Liver (tissue), 9 donors: ENCODE results near the gene ATG5. TPM values are rescaled to one million over a fixed set of nuclear protein-coding genes. Genes with fewer than 3 reads are reported as not detected.

Experiments
- DNase-seq: peaks from one replicate; pipeline ENCODE4 v3.0.0-alpha.2; 2017; ENCODE audit warnings: low spot score
- H3K27ac ChIP-seq, 2 donors: one replicate each; pipeline ENCODE4 v1.7.0; 2013; ENCODE audit warnings: inconsistent platforms in 2 of 2, low read length in 2 of 2, control low read depth in 1 of 2, low read depth in 1 of 2, mild to moderate bottlenecking in 1 of 2
- H3K27me3 ChIP-seq, 4 donors: one replicate each; pipeline versions ENCODE4 v1.6.1 to v1.7.0; 2013; ENCODE audit warnings: low read length in 3 of 4, inconsistent platforms in 1 of 4, mild to moderate bottlenecking in 1 of 4, moderate library complexity in 1 of 4; ENCODE audit not compliant: control insufficient read depth in 4 of 4, insufficient read depth in 4 of 4
- H3K36me3 ChIP-seq, 4 donors: one replicate each; pipeline versions ENCODE4 v1.6.1 to v1.7.0; 2013; ENCODE audit warnings: low read length in 3 of 4, mild to moderate bottlenecking in 3 of 4, low read depth in 1 of 4, moderate library complexity in 1 of 4; ENCODE audit not compliant: control insufficient read depth in 4 of 4, insufficient read depth in 3 of 4
- H3K4me1 ChIP-seq, 4 donors: one replicate each; pipeline versions ENCODE4 v1.6.1 to v1.7.0; 2013; ENCODE audit warnings: low read length in 3 of 4, mild to moderate bottlenecking in 3 of 4, moderate library complexity in 1 of 4; ENCODE audit not compliant: control insufficient read depth in 4 of 4, insufficient read depth in 4 of 4
- H3K4me3 ChIP-seq, 3 donors: one replicate each; pipeline versions ENCODE4 v1.6.1 to v1.7.0; 2013; ENCODE audit warnings: low read length in 3 of 3, control low read depth in 1 of 3, low read depth in 1 of 3, mild to moderate bottlenecking in 1 of 3
- H3K9ac ChIP-seq, 2 donors: one replicate each; pipeline ENCODE4 v1.7.0; 2013; ENCODE audit warnings: low read length in 2 of 2, mild to moderate bottlenecking in 2 of 2, moderate library complexity in 2 of 2, control low read depth in 1 of 2, low read depth in 1 of 2
- H3K9me3 ChIP-seq, 4 donors: one replicate each; pipeline versions ENCODE4 v1.6.1 to v1.7.0; 2013; ENCODE audit warnings: low read length in 3 of 4; ENCODE audit not compliant: control insufficient read depth in 4 of 4
- ATF3 ChIP-seq: IDR thresholded peaks from 2 replicates; pipeline ENCODE4 v1.6.1; 2016; ENCODE audit warnings: antibody characterized with exemption
- CTCF ChIP-seq: fragments of 150-350 bp; IDR thresholded peaks from 2 replicates; pipeline ENCODE4 v1.5.1; 2017; ENCODE audit warnings: improper control_type of control experiment, low read depth, low read length; ENCODE audit not compliant: missing input control
- EGR1 ChIP-seq, 2 donors: IDR thresholded peaks; 2 replicates each; pipeline ENCODE4 v1.6.1; 2016 to 2018; ENCODE audit warnings: antibody characterized with exemption in 2 of 2, low read depth in 2 of 2
- FOXA1 ChIP-seq: IDR thresholded peaks from 2 replicates; pipeline ENCODE4 v1.6.1; 2016; ENCODE audit warnings: antibody characterized with exemption
- FOXA2 ChIP-seq: IDR thresholded peaks from 2 replicates; pipeline ENCODE4 v1.6.1; 2016; ENCODE audit warnings: antibody characterized with exemption
- GABPA ChIP-seq, 2 donors: IDR thresholded peaks in 1 of 2; conservative IDR thresholded peaks in 1 of 2; 2 replicates each; pipeline ENCODE4 v1.6.1; 2016; ENCODE audit warnings: antibody characterized with exemption in 2 of 2, mild to moderate bottlenecking in 1 of 2, moderate library complexity in 1 of 2
- HNF4A ChIP-seq, 2 donors: conservative IDR thresholded peaks; 2 replicates each; pipeline ENCODE4 v1.6.1; 2016; ENCODE audit warnings: antibody characterized with exemption in 2 of 2, mild to moderate bottlenecking in 2 of 2
- HNF4G ChIP-seq: IDR thresholded peaks from 2 replicates; pipeline ENCODE4 v1.6.1; 2016; ENCODE audit warnings: antibody characterized with exemption
- JUND ChIP-seq, 2 donors: IDR thresholded peaks; 2 replicates each; pipeline ENCODE4 v1.6.1; 2016; ENCODE audit warnings: antibody characterized with exemption in 2 of 2
- MAX ChIP-seq: IDR thresholded peaks from 2 replicates; pipeline ENCODE4 v1.6.1; 2016; ENCODE audit warnings: antibody characterized with exemption
- NR2F2 ChIP-seq: IDR thresholded peaks from 2 replicates; pipeline ENCODE4 v1.6.1; 2016; ENCODE audit warnings: antibody characterized with exemption
- RAD21 ChIP-seq, 2 donors: IDR thresholded peaks; 2 replicates each; pipeline ENCODE4 v1.6.1; 2016; ENCODE audit warnings: antibody characterized with exemption in 2 of 2, mild to moderate bottlenecking in 2 of 2
- RXRA ChIP-seq, 2 donors: IDR thresholded peaks; 2 replicates each; pipeline ENCODE4 v1.6.1; 2017 to 2018; ENCODE audit warnings: antibody characterized with exemption in 2 of 2, mild to moderate bottlenecking in 1 of 2
- SP1 ChIP-seq: IDR thresholded peaks from 2 replicates; pipeline ENCODE4 v1.6.1; 2018; ENCODE audit warnings: antibody characterized with exemption, mild to moderate bottlenecking
- TAF1 ChIP-seq: conservative IDR thresholded peaks from 2 replicates; pipeline ENCODE4 v1.6.1; 2016; ENCODE audit warnings: antibody characterized with exemption, mild to moderate bottlenecking
- YY1 ChIP-seq: IDR thresholded peaks from 2 replicates; pipeline ENCODE4 v1.6.1; 2016; ENCODE audit warnings: antibody characterized with exemption, mild to moderate bottlenecking
- ZBTB33 ChIP-seq: IDR thresholded peaks from 2 replicates; pipeline ENCODE4 v1.6.1; 2016; ENCODE audit warnings: antibody characterized with exemption
- WGBS: extraction: QIAGEN DNeasy Blood & Tissue Kit; methylation state at CpG from one replicate; pipeline ENCODE4 v1.1.7; 2013; 5-methylcytosine and 5-hydroxymethylcytosine counted together
- polyA plus RNA-seq, 2 donors: library from polyadenylated mRNA; stranded (reverse) in 1 of 2; unstranded in 1 of 2; fragments of 200-250 nt in 1 of 2; fragments of >200 nt in 1 of 2; fragmentation: Nextera tagmentation in 1 of 2; extraction: Ambion mirVana in 1 of 2; gene quantifications; one replicate each; pipeline versions ENCODE4 v1.2.1 to v1.2.3, GENCODE V29; 2013 to 2015
- total RNA-seq, 2 donors: library from RNA; depleted of rRNA; stranded (reverse); fragments of >200 nt; gene quantifications; one replicate each; pipeline ENCODE4 v1.2.3, GENCODE V29; 2014
- donor health status: healthy.
- donor health status: healthy.
- donor health status: healthy.
- donor health status: healthy.
- donor health status: healthy.

The ATG5 gene
- total and polyA plus RNA-seq, 4 donors = 10.0 to 25.7 (median 19.7) TPM

GRCh38 chr6:106243261-106243660 is 82.3 kb downstream of the ATG5 start:
- H3K4me1 ChIP-seq = peaks cover 0 to 5% (median 0%) of the 10 kb centered on the region in 4 donors
- H3K27me3 ChIP-seq = no peaks in the 10 kb centered on the region
- H3K4me3 ChIP-seq = no peak overlapping the region
- H3K27ac ChIP-seq = no peak overlapping the region
- peaks cover 0 to 5% (median 1%) of the 10 kb centered on the region in 4 donors for H3K36me3 ChIP-seq
- no peak for DNase-seq
- no peaks in the 10 kb centered on the region for H3K9me3 ChIP-seq
- H3K9ac ChIP-seq = no peak overlapping the region
- WGBS = 96% methylated on average over 4 of the region's 4 CpGs
- no peak for TF ChIP-seq TAF1
- TF ChIP-seq NR2F2 = no peak
- TF ChIP-seq EGR1 (IDR thresholded peaks at IDR 0.05; ENCODE audit: low read depth in 2 of 2) = no peak
- TF ChIP-seq SP1 = no peak
- TF ChIP-seq JUND (IDR thresholded peaks at IDR 0.05) = no peak
- no peak for TF ChIP-seq ZBTB33
- TF ChIP-seq GABPA (IDR thresholded peaks at IDR 0.05 in 1 of 2, conservative IDR thresholded peaks at IDR 0.05 in 1 of 2) = no peak
- no peak for TF ChIP-seq MAX
- no peak for TF ChIP-seq HNF4G
- TF ChIP-seq RAD21 (IDR thresholded peaks at IDR 0.05) = no peak
- no peak for TF ChIP-seq FOXA2
- no peak for TF ChIP-seq ATF3
- no peak for TF ChIP-seq YY1
- no peak for TF ChIP-seq CTCF
- TF ChIP-seq FOXA1 = no peak
- no peak for TF ChIP-seq HNF4A (conservative IDR thresholded peaks at IDR 0.05)
- TF ChIP-seq RXRA (IDR thresholded peaks at IDR 0.05) = no peak

GRCh38 chr6:106241498-106241897 is 84.1 kb downstream of the ATG5 start:
- peaks cover 0 to 13% (median 3%) of the 10 kb centered on the region in 4 donors for H3K4me1 ChIP-seq
- H3K9me3 ChIP-seq = no peaks in the 10 kb centered on the region
- TF ChIP-seq HNF4A (conservative IDR thresholded peaks at IDR 0.05) (no peak), ATF3 (no peak), ZBTB33 (no peak), GABPA (IDR thresholded peaks at IDR 0.05 in 1 of 2, conservative IDR thresholded peaks at IDR 0.05 in 1 of 2) (no peak), TAF1 (no peak), RXRA (IDR thresholded peaks at IDR 0.05) (no peak)
- no peak overlapping the region for H3K4me3 ChIP-seq
- H3K27me3 ChIP-seq = no peaks in the 10 kb centered on the region
- no peak overlapping the region for H3K9ac ChIP-seq
- no peak for DNase-seq
- H3K36me3 ChIP-seq = peaks cover 0 to 2% (median 0%) of the 10 kb centered on the region in 4 donors
- no peak overlapping the region for H3K27ac ChIP-seq
